Brain microvascular endothelial cell (primary cell): Measurements from ENCODE around the gene PPP1R14C.
"Not testable (repeated sequence)": the region's sequence is repeated elsewhere in the genome, so short reads cannot be mapped to it uniquely, and the experiment has no call there.

Experiments
- DNase-seq: peaks from one replicate; pipeline ENCODE4 v3.0.0-alpha.2; 2020
- H3K27ac ChIP-seq: fragments of 250-450 bp; sonication (Bioruptor Pico); 2 replicates; pipeline ENCODE4 v1.5.1; 2020; ENCODE audit warnings: mild to moderate bottlenecking, moderate library complexity
- H3K27me3 ChIP-seq: fragments of 250-450 bp; sonication (Bioruptor Pico); replicated peaks from 2 replicates; pipeline ENCODE4 v1.5.1; 2020; ENCODE audit warnings: mild to moderate bottlenecking
- H3K36me3 ChIP-seq: fragments of 250-450 bp; sonication (Bioruptor Pico); replicated peaks from 2 replicates; pipeline ENCODE4 v1.5.1; 2020; ENCODE audit warnings: mild to moderate bottlenecking
- H3K4me3 ChIP-seq: 2 replicates; pipeline ENCODE4 v1.5.1; 2011; ENCODE audit warnings: low read depth, mild to moderate bottlenecking, control low read depth, low read length, moderate library complexity
- CTCF ChIP-seq: IDR thresholded peaks from 2 replicates; pipeline ENCODE4 v1.5.1; 2011; ENCODE audit warnings: low read depth, mild to moderate bottlenecking, moderate library complexity, low read length, control low read depth, inconsistent platforms; ENCODE audit errors: missing control alignments
- in situ Hi-C: cut with HindIII; loops from 2 replicates; pipeline ENCODE4 v1.10.0; 2017; ENCODE audit warnings: low sequenced_read_pairs, low pct_ligation_motif_present

The PPP1R14C gene

GRCh38 chr6:150237626-150238025 lies 94.8 kb downstream of the PPP1R14C start:
- Histone ChIP-seq H3K27ac (no peak overlapping the region), H3K27me3 (no peaks in the 10 kb centered on the region), H3K36me3 (no peaks in the 10 kb centered on the region), H3K4me3 (no peak overlapping the region)
- TF ChIP-seq CTCF = no peak
- no peak for DNase-seq
- in situ Hi-C loops = no loop called here

DNA sequence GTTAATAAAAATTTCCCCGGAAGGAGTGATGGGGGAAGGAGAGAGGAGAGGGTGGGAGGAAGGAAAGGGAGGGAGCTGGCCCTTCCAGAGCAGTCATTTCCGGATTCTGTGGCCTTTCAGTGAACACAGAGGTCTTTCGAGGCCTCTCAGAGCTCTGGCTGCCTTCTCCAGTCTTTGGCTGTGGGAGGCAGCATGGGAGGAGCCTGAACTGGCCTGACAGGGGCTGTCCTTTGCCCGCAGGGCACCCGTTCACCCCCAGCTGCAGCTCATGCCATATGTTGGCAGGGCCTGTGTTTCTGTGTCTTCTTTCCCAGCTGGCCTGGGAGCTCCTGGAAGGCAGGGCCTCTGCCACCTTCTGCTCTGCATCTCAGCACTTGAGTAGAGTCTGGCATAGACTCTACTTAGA lies 95.5 kb downstream of the PPP1R14C start:
- Histone ChIP-seq H3K4me3 (no peak overlapping the region), H3K27me3 (no peaks in the 10 kb centered on the region), H3K36me3 (no peaks in the 10 kb centered on the region), H3K27ac (no peak overlapping the region)
- in situ Hi-C loops = no loop called here
- TF ChIP-seq CTCF = no peak
- no peak for DNase-seq

GRCh38 chr6:150238846-150239407 lies 96.1 kb downstream of the PPP1R14C start:
- H3K27ac ChIP-seq = no peak overlapping the region
- no peaks in the 10 kb centered on the region for H3K27me3 ChIP-seq
- in situ Hi-C loops = no loop called here
- H3K36me3 ChIP-seq = no peaks in the 10 kb centered on the region
- no peak overlapping the region for H3K4me3 ChIP-seq
- no peak for DNase-seq
- no peak for TF ChIP-seq CTCF

- H3K36me3 ChIP-seq, H3K27ac ChIP-seq, DNase-seq, in situ Hi-C loops, H3K4me3 ChIP-seq, H3K27me3 ChIP-seq: not testable (repeated sequence)
These were observed 98.9 kb downstream of the PPP1R14C start for GRCh38 chr6:150241756-150242155.

DNA sequence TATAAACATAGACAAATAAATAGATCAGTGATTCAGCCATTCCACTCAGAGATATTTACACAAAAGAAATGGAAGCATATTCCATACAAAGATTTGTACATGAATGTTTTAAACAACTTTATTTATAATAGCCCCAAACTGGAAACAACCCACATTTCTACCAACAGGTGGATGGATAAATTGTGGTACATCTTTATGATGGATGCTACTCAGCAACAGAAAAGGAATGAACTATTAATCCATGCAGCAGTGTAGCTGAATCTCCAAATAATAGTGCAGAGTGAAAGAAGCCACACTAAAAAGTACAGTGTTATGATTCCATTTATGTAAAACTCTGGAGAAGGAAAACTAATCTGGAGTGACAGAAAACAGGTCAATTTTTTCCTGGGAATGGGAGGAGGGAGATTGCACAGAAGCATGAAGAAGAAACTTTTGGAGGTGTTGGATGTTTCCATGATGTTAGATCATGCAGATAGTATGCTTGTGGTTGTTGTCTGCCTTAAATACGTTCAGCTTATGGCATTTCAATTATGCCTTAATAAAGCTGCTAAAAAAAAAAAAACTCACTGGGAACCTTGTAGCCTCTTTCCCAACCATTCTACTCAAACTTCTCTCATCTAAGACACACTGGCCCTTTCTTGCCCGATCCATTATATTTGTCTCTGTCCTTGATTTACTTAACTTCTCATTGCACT lies 100.9 kb downstream of the PPP1R14C start:
- no peak for DNase-seq
- Histone ChIP-seq H3K27ac (no peak overlapping the region), H3K36me3 (no peaks in the 10 kb centered on the region), H3K4me3 (no peak overlapping the region), H3K27me3 (no peaks in the 10 kb centered on the region)
- in situ Hi-C loops = no loop called here
- TF ChIP-seq CTCF = no peak

- in situ Hi-C loops = no loop called here
- no peak overlapping the region for H3K4me3 ChIP-seq
- H3K36me3 ChIP-seq = no peaks in the 10 kb centered on the region
- no peak overlapping the region for H3K27ac ChIP-seq
- DNase-seq = no peak
- TF ChIP-seq CTCF = no peak
- no peaks in the 10 kb centered on the region for H3K27me3 ChIP-seq
These were observed 102.5 kb downstream of the PPP1R14C start for GRCh38 chr6:150245148-150245935.
